Sigmoid colon (tissue), 7 donors: ENCODE results near the gene PLA2R1. TPM values are rescaled to one million over a fixed set of nuclear protein-coding genes. Genes with fewer than 3 reads are reported as not detected.

Experiments used
- DNase-seq: peaks from one replicate; pipeline ENCODE4 v3.0.0-alpha.2; 2019
- H3K27ac ChIP-seq, 4 donors: fragments of 200-600 bp; sonication (generic); one replicate each; pipeline ENCODE4 v1.5.1; 2016 to 2019; ENCODE audit warnings: mild to moderate bottlenecking in 1 of 4
- H3K27me3 ChIP-seq, 3 donors: fragments of 200-600 bp; sonication (generic); one replicate each; pipeline ENCODE4 v1.5.1; 2019; ENCODE audit warnings: mild to moderate bottlenecking in 1 of 3
- H3K36me3 ChIP-seq, 4 donors: fragments of 200-600 bp; sonication (generic); one replicate each; pipeline ENCODE4 v1.5.1; 2016 to 2019
- H3K4me1 ChIP-seq, 4 donors: fragments of 200-600 bp; sonication (generic); one replicate each; pipeline ENCODE4 v1.5.1; 2017 to 2019
- H3K4me3 ChIP-seq, 4 donors: fragments of 200-600 bp; sonication (generic); one replicate each; pipeline ENCODE4 v1.5.1; 2017 to 2019; ENCODE audit warnings: mild to moderate bottlenecking in 2 of 4, moderate library complexity in 1 of 4
- H3K9me3 ChIP-seq, 4 donors: fragments of 200-600 bp in 3 of 4; sonication (generic) in 3 of 4; one replicate each; pipeline versions ENCODE4 v1.5.1 to v1.6.1; 2013 to 2019
- CTCF ChIP-seq, 4 experiments: fragments of 450-650 bp in 3 of 4; fragments of 200-600 bp in 1 of 4; IDR thresholded peaks; one replicate each; pipeline ENCODE4 v1.5.1; 2016 to 2019; ENCODE audit warnings: antibody characterized with exemption in 4 of 4, mild to moderate bottlenecking in 3 of 4, moderate library complexity in 2 of 4
- EP300 ChIP-seq, 4 donors: sonication (generic); formaldehyde crosslinking; IDR thresholded peaks; one replicate each; pipeline ENCODE4 v1.6.1; 2017; ENCODE audit warnings: antibody characterized with exemption in 4 of 4
- POLR2A ChIP-seq, 2 donors: fragments of 450-650 bp; IDR thresholded peaks; one replicate each; pipeline ENCODE4 v1.6.1; 2016; ENCODE audit warnings: antibody characterized with exemption in 2 of 2, mild to moderate bottlenecking in 2 of 2, moderate library complexity in 2 of 2
- POLR2AphosphoS5 ChIP-seq, 4 donors: sonication (generic); formaldehyde crosslinking; IDR thresholded peaks; one replicate each; pipeline ENCODE4 v1.6.1; 2017; ENCODE audit warnings: antibody characterized with exemption in 4 of 4
- WGBS, 2 donors: extraction: QIAGEN DNeasy Blood & Tissue Kit; methylation state at CpG; one replicate each; pipeline ENCODE4 v1.1.7; 2013; 5-methylcytosine and 5-hydroxymethylcytosine counted together
- intact Hi-C: fragments of 100-400 bp; cut with DNase I; formaldehyde crosslinking; loops from one replicate; pipeline ENCODE4 v1.15.1; 2023
- polyA plus RNA-seq, 3 donors: library from polyadenylated mRNA; stranded (reverse); fragments of 200-250 nt; gene quantifications; one replicate each; pipeline ENCODE4 v1.2.3, GENCODE V29; 2013
- total RNA-seq, 4 donors: library from RNA; depleted of rRNA; stranded (reverse); fragments of >200 nt; gene quantifications; one replicate each; pipeline ENCODE4 v1.1.0, GENCODE V29; 2016
- donor health status: healthy with polysubstance abuse.
- donor health status: Bipolar disorder and iron deficiency.
- donor health status: healthy.

Gene PLA2R1
- total and polyA plus RNA-seq, 7 donors, result 0.23 to 19.7 (median 3.9) TPM

- Histone ChIP-seq H3K4me3 (no peak overlapping the region), H3K27me3 (no peaks in the 10 kb centered on the region), H3K27ac (no peak overlapping the region), H3K9me3 (no peaks in the 10 kb centered on the region), H3K4me1 (peaks cover 0 to 1% (median 0%) of the 10 kb centered on the region in 4 donors), H3K36me3 (peaks cover 0 to 8% (median 0%) of the 10 kb centered on the region in 4 donors)
- 92 to 96% methylated on average over 4 of the region's 4 CpGs for WGBS, 2 donors
- no peak for DNase-seq
- intact Hi-C loops, result no loop called here
- TF ChIP-seq CTCF (IDR thresholded peaks at IDR 0.05), result no peak
- TF ChIP-seq EP300 (IDR thresholded peaks at IDR 0.05), result no peak
- no peak for TF ChIP-seq POLR2A (IDR thresholded peaks at IDR 0.05)
- no peak for TF ChIP-seq POLR2AphosphoS5 (IDR thresholded peaks at IDR 0.05)
These were observed 73.9 kb downstream of the PLA2R1 start for GRCh38 chr2:159988412-159988970.

GRCh38 chr2:159987181-159987580 is 75.2 kb downstream of the PLA2R1 start:
- Histone ChIP-seq H3K27me3 (no peaks in the 10 kb centered on the region), H3K4me1 (peaks cover 0 to 14% (median 9%) of the 10 kb centered on the region in 4 donors), H3K27ac (no peak overlapping the region), H3K4me3 (no peak overlapping the region), H3K36me3 (peaks cover 0 to 8% (median 0%) of the 10 kb centered on the region in 4 donors), H3K9me3 (no peaks in the 10 kb centered on the region)
- no peak for TF ChIP-seq POLR2A (IDR thresholded peaks at IDR 0.05)
- 87 to 92% methylated on average over 6 of the region's 6 CpGs for WGBS, 2 donors
- intact Hi-C loops, result no loop called here
- DNase-seq, result no peak

GRCh38 chr2:159985656-159986055 is 76.8 kb downstream of the PLA2R1 start:
- no peak for TF ChIP-seq CTCF (IDR thresholded peaks at IDR 0.05)
- no peak for TF ChIP-seq EP300 (IDR thresholded peaks at IDR 0.05)
- TF ChIP-seq POLR2AphosphoS5 (IDR thresholded peaks at IDR 0.05), result no peak
- no peak for TF ChIP-seq POLR2A (IDR thresholded peaks at IDR 0.05)
- H3K4me1 ChIP-seq, result peaks cover 0 to 20% (median 11%) of the 10 kb centered on the region in 4 donors
- intact Hi-C loops, result no loop called here
- 85 to 88% methylated on average over 3 of the region's 3 CpGs for WGBS, 2 donors
- DNase-seq, result no peak
- no peaks in the 10 kb centered on the region for H3K27me3 ChIP-seq
- no peak overlapping the region for H3K27ac ChIP-seq
- no peaks in the 10 kb centered on the region for H3K9me3 ChIP-seq
- H3K36me3 ChIP-seq, result peaks cover 0 to 8% (median 0%) of the 10 kb centered on the region in 4 donors
- no peak overlapping the region for H3K4me3 ChIP-seq

GRCh38 chr2:159984034-159984433 is 78.4 kb downstream of the PLA2R1 start:
- no peaks in the 10 kb centered on the region for H3K27me3 ChIP-seq
- peaks cover 0 to 20% (median 11%) of the 10 kb centered on the region in 4 donors for H3K4me1 ChIP-seq
- H3K27ac ChIP-seq, result no peak overlapping the region
- H3K9me3 ChIP-seq, result no peaks in the 10 kb centered on the region
- TF ChIP-seq CTCF (IDR thresholded peaks at IDR 0.05) (no peak), EP300 (IDR thresholded peaks at IDR 0.05) (no peak)
- intact Hi-C loops, result no loop called here
- H3K4me3 ChIP-seq, result no peak overlapping the region
- H3K36me3 ChIP-seq, result peaks cover 0 to 8% (median 0%) of the 10 kb centered on the region in 4 donors
- DNase-seq, result no peak

- H3K27me3 ChIP-seq, result no peaks in the 10 kb centered on the region
- intact Hi-C loops, result no loop called here
- H3K4me3 ChIP-seq, result no peak overlapping the region
- no peaks in the 10 kb centered on the region for H3K9me3 ChIP-seq
- peaks cover 0 to 8% (median 0%) of the 10 kb centered on the region in 4 donors for H3K36me3 ChIP-seq
- TF ChIP-seq EP300 (IDR thresholded peaks at IDR 0.05), result no peak
- TF ChIP-seq POLR2AphosphoS5 (IDR thresholded peaks at IDR 0.05), result no peak
- no peak for TF ChIP-seq POLR2A (IDR thresholded peaks at IDR 0.05)
- no peak for TF ChIP-seq CTCF (IDR thresholded peaks at IDR 0.05)
- DNase-seq, result no peak
- peaks cover 0 to 20% (median 11%) of the 10 kb centered on the region in 4 donors for H3K4me1 ChIP-seq
- H3K27ac ChIP-seq, result peak overlapping the region in 1 of 4 donors; percentile 40
- 75 to 78% methylated on average over 7 of the region's 7 CpGs for WGBS, 2 donors
These were observed 79.3 kb downstream of the PLA2R1 start for GRCh38 chr2:159982842-159983785.
